ENCODE results near the gene HACD4.
A peak's percentile ranks its signal among the peaks of the same experiment; 100 is the strongest.

The HACD4 gene

GRCh38 chr9:21031091-21031807 lies at the start of gene HACD4:
Gene HACD4, minus strand, starts transcription at chr9:21031640. Its CDS starts 50 bp downstream, at chr9:21031590.
- no peak for DNase-seq

GRCh38 chr9:21080793-21081192 lies 49.4 kb upstream of the HACD4 start:
- DNase-seq: no peak

- DNase-seq: no peak
Measured at GRCh38 chr9:21078702-21079101, 47.3 kb upstream of the HACD4 start.

GRCh38 chr9:21077781-21078180 lies 46.3 kb upstream of the HACD4 start, which contains the start of gene IFNB1:
Gene IFNB1, minus strand, starts transcription at chr9:21077942. Its CDS starts 73 bp downstream, at chr9:21077869.
- DNase-seq: no peak

- DNase-seq: no peak
Measured at GRCh38 chr9:21075484-21075883, 44.0 kb upstream of the HACD4 start.

- no peak for DNase-seq
Measured at GRCh38 chr9:21070906-21071305, 39.5 kb upstream of the HACD4 start.

GRCh38 chr9:21070171-21070571 lies 38.7 kb upstream of the HACD4 start:
- no peak for DNase-seq

GRCh38 chr9:21060919-21061561 lies 29.6 kb upstream of the HACD4 start:
- DNase-seq: no peak

GRCh38 chr9:21056931-21057330 lies 25.5 kb upstream of the HACD4 start:
- peak; percentile 10 for DNase-seq

GRCh38 chr9:21053851-21054250 lies 22.4 kb upstream of the HACD4 start:
- DNase-seq: no peak

- DNase-seq: no peak
Measured at GRCh38 chr9:21047281-21047691, 15.8 kb upstream of the HACD4 start.

- no peak for DNase-seq
Measured at GRCh38 chr9:21043841-21044240, 12.4 kb upstream of the HACD4 start.

GRCh38 chr9:21042466-21042865 lies 11.0 kb upstream of the HACD4 start:
- DNase-seq: no peak

- no peak for DNase-seq
Measured at GRCh38 chr9:21039302-21039701, 7.9 kb upstream of the HACD4 start.

- no peak for DNase-seq
Measured at GRCh38 chr9:21037278-21037677, 5.8 kb upstream of the HACD4 start.

GRCh38 chr9:21031808-21032183 lies 356 bp upstream of the HACD4 start:
- no peak for DNase-seq

GRCh38 chr9:21030389-21031035 lies 928 bp downstream of the HACD4 start:
- DNase-seq: no peak

GRCh38 chr9:21029661-21030060 lies 1.8 kb downstream of the HACD4 start:
- no peak for DNase-seq

- no peak for DNase-seq
Measured at GRCh38 chr9:21028466-21028865, 3.0 kb downstream of the HACD4 start.

- no peak for DNase-seq
Measured at GRCh38 chr9:21027295-21027694, 4.1 kb downstream of the HACD4 start.

- no peak for DNase-seq
Measured at GRCh38 chr9:21023861-21024260, 7.6 kb downstream of the HACD4 start.

GRCh38 chr9:21018177-21018576 lies 13.3 kb downstream of the HACD4 start:
- DNase-seq: no peak

- no peak for DNase-seq
Measured at GRCh38 chr9:21016701-21017491, 14.5 kb downstream of the HACD4 start.

Measured in NCI-H2029 treated with DMSO at 0.1 percent for 48 hours (cell line).